T-cell (primary cell): ENCODE data around the gene GAPDHS. TPM values are rescaled to one million over a fixed set of nuclear protein-coding genes. Genes with fewer than 3 reads are reported as not detected.

Experiments used
- ATAC-seq, 4 experiments: fragments of 200-7000 bp in 3 of 4; fragments of 150-1000 bp in 1 of 4; cut with Tn5 transposase; replicated peaks in 1 of 4; 1 replicate in 3 of 4; 2 replicates in 1 of 4; pipeline ENCODE4 v1.10.0; 2021; ENCODE audit warnings: moderate library complexity in 3 of 4, mild to moderate bottlenecking in 2 of 4, moderate number of reproducible peaks in 1 of 4
- CTCF ChIA-PET, 2 donors: fragments of 300-600 bp; sonication (Branson Sonifier 250); formaldehyde crosslinking; loops; one replicate each; lab custom pipeline; 2022; ENCODE audit warnings: antibody characterized with exemption in 2 of 2; lab: Charles Lee
- POLR2A ChIA-PET, 2 donors: fragments of 300-600 bp; sonication (Branson Sonifier 250); formaldehyde crosslinking; loops; one replicate each; lab custom pipeline; 2022; ENCODE audit warnings: antibody characterized with exemption in 2 of 2; lab: Charles Lee
- DNase-seq, 35 experiments: peaks; one replicate each; pipeline versions ENCODE4 v3.0.0 to v3.0.0-alpha.2; 2013 to 2023
- H3K27ac ChIP-seq: one replicate; pipeline ENCODE4 v1.5.1; 2013; ENCODE audit warnings: low read length
- H3K27me3 ChIP-seq, 2 experiments: replicated peaks in 1 of 2; 1 replicate in 1 of 2; 2 replicates in 1 of 2; pipeline versions ENCODE4 v1.6.1 to v1.7.0; 2013; ENCODE audit warnings: low read length in 1 of 2, mixed read lengths in 1 of 2; ENCODE audit not compliant: control insufficient read depth in 2 of 2, insufficient read depth in 2 of 2; ENCODE audit errors: extremely low read depth in 1 of 2
- H3K36me3 ChIP-seq, 2 donors: 1 replicate in 1 of 2; 2 replicates in 1 of 2; pipeline versions ENCODE4 v1.6.1 to v1.7.0; 2013; ENCODE audit warnings: low read length in 1 of 2; ENCODE audit not compliant: control insufficient read depth in 2 of 2, insufficient read depth in 1 of 2; ENCODE audit errors: extremely low read depth in 1 of 2
- H3K4me1 ChIP-seq, 2 experiments: 1 replicate in 1 of 2; 2 replicates in 1 of 2; pipeline versions ENCODE4 v1.6.1 to v1.7.0; 2013; ENCODE audit warnings: low read length in 2 of 2, mixed read lengths in 1 of 2; ENCODE audit not compliant: insufficient read depth in 2 of 2, control insufficient read depth in 1 of 2; ENCODE audit errors: extremely low read depth in 1 of 2
- H3K4me3 ChIP-seq, 2 donors: 1 replicate in 1 of 2; 2 replicates in 1 of 2; pipeline versions ENCODE4 v1.5.1 to v1.7.0; 2013; ENCODE audit warnings: mild to moderate bottlenecking in 2 of 2, low read length in 1 of 2, moderate library complexity in 1 of 2; ENCODE audit not compliant: control insufficient read depth in 1 of 2; ENCODE audit errors: extremely low read depth in 1 of 2
- H3K9me3 ChIP-seq: 2 replicates; pipeline ENCODE4 v1.7.0; 2013
- H3K27ac Mint-ChIP-seq, 2 donors: one replicate each; pipeline ENCODE4 v1.8.0; 2020 to 2021; ENCODE audit warnings: mild to moderate bottlenecking in 2 of 2, mixed read lengths in 2 of 2
- H3K27me3 Mint-ChIP-seq, 2 donors: one replicate each; pipeline ENCODE4 v1.8.0; 2021 to 2022; ENCODE audit warnings: mixed read lengths in 2 of 2
- H3K36me3 Mint-ChIP-seq: one replicate; pipeline ENCODE4 v1.8.0; 2021; ENCODE audit warnings: mixed read lengths
- H3K4me1 Mint-ChIP-seq, 3 donors: one replicate each; pipeline ENCODE4 v1.8.0; 2020 to 2022; ENCODE audit warnings: mixed read lengths in 3 of 3, mild to moderate bottlenecking in 1 of 3
- H3K4me3 Mint-ChIP-seq, 3 donors: one replicate each; pipeline ENCODE4 v1.8.0; 2020 to 2022; ENCODE audit warnings: mild to moderate bottlenecking in 3 of 3, mixed read lengths in 3 of 3, moderate library complexity in 3 of 3
- H3K9me3 Mint-ChIP-seq, 3 donors: one replicate each; pipeline ENCODE4 v1.8.0; 2020 to 2022; ENCODE audit warnings: mixed read lengths in 3 of 3
- WGBS: methylation state at CpG from one replicate; pipeline ENCODE4 v1.1.5; 2013; ENCODE audit warnings: missing lambda C conversion rate; ENCODE audit not compliant: insufficient coverage; 5-methylcytosine and 5-hydroxymethylcytosine counted together
- total RNA-seq, 35 experiments: library from RNA in 6 of 35; stranded (reverse) in 6 of 35; fragments of 120-200 nt in 1 of 35; gene quantifications; one replicate each; pipeline versions ENCODE4 v1.2.1 to v1.2.4 and lab custom pipeline; 2013 to 2026

The GAPDHS gene
- total RNA-seq, 5 donors from 2014 or later (not counting 1 experiment from before 2014, with no cell fraction given) = not detected

DNA sequence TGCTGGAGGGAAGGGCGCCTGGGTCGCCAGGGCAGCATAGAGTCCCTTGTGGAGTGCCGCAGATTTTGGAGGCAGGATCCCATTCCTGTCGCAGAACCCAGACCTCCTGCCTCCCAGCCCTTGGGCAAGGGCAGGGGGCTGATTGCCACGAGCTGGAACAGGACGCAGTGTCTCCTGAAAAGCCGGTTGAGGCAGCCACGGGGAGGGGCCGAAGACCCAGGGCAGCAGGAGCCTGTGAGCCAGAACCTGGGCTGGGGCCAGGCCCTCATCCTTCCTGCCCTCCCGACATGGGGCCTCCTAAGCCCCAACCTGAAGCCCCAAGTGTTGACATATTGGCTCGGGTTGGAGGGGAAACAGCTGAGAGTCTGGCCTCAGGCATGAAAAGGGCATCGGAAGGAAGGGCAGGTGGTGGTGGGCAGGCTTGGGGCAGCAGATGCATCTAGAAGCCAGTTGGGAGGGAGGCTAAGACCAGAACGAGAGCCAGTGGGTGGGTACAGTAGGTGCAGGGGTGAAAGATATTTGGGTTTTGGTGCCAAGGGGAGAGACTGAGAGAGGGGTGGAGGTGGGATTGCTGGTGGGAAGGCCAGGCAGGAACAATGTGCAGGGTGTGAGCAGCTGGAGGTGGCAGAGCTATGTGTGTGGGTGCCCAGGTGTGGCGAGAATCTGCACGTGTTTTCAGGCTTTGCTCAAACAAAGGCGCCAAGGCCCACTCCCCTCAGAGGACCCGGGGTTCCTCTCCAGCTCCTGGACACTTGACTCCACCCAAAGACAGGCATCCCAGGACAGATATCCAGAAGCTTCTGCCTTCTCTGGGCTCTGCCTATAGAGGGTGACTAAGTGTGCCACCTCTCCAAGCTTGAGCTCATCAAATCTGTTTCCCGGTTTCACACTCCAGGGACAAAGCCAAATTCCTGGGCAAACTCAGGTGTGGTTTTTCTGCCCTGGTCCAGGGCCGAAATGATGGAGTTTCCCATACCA lies 3.7 kb upstream of the GAPDHS start:
- Histone ChIP-seq H3K36me3 (no peaks in the 10 kb centered on the region), H3K27ac (no peak overlapping the region), H3K4me3 (no peak overlapping the region), H3K4me1 (peaks cover 0 to 15% of the 10 kb centered on the region in 2 experiments), H3K27me3 (peaks cover 0 to 79% of the 10 kb centered on the region in 2 experiments), H3K9me3 (no peaks in the 10 kb centered on the region)
- DNase-seq (no peak), ATAC-seq (no peak)
- Mint-ChIP-seq H3K27ac (no peak overlapping the region), H3K27me3 (peaks cover 28 to 52% of the 10 kb centered on the region in 2 donors), H3K9me3 (no peaks in the 10 kb centered on the region), H3K36me3 (no peaks in the 10 kb centered on the region), H3K4me3 (no peak overlapping the region), H3K4me1 (peaks cover 11 to 14% (median 13%) of the 10 kb centered on the region in 3 donors)
- 41% methylated on average over 14 of the region's 19 CpGs for WGBS
- POLR2A ChIA-PET = no interaction called here
- CTCF ChIA-PET = no interaction called here

- peaks cover 28 to 49% of the 10 kb centered on the region in 2 donors for H3K27me3 Mint-ChIP-seq
- Histone ChIP-seq H3K4me3 (no peak overlapping the region), H3K36me3 (no peaks in the 10 kb centered on the region), H3K4me1 (peaks cover 0 to 15% of the 10 kb centered on the region in 2 experiments), H3K9me3 (no peaks in the 10 kb centered on the region), H3K27ac (no peak overlapping the region), H3K27me3 (peaks cover 0 to 67% of the 10 kb centered on the region in 2 experiments)
- DNase-seq (no peak), ATAC-seq (no peak)
- 55% methylated on average over 2 of the region's 6 CpGs for WGBS
- H3K4me3 Mint-ChIP-seq = peak overlapping the region in 1 of 3 donors; percentile 6
- ChIA-PET CTCF (no interaction called here), POLR2A (no interaction called here)
- H3K27ac Mint-ChIP-seq = no peak overlapping the region
- no peaks in the 10 kb centered on the region for H3K36me3 Mint-ChIP-seq
- peaks cover 14 to 15% (median 14%) of the 10 kb centered on the region in 3 donors for H3K4me1 Mint-ChIP-seq
- H3K9me3 Mint-ChIP-seq = no peaks in the 10 kb centered on the region
Observed at GRCh38 chr19:35531291-35531690, 2.0 kb upstream of the GAPDHS start.

GRCh38 chr19:35533822-35534392 lies 651 bp downstream of the GAPDHS start:
- H3K27ac Mint-ChIP-seq = peak overlapping the region in 1 of 2 donors; percentile 63
- Histone ChIP-seq H3K4me1 (peaks cover 0 to 15% of the 10 kb centered on the region in 2 experiments), H3K27ac (no peak overlapping the region), H3K9me3 (no peaks in the 10 kb centered on the region), H3K4me3 (peak overlapping the region; percentile 18 to 67), H3K36me3 (no peaks in the 10 kb centered on the region), H3K27me3 (peaks cover 0 to 44% of the 10 kb centered on the region in 2 experiments)
- WGBS = 4% methylated on average over 15 of the region's 30 CpGs
- no peaks in the 10 kb centered on the region for H3K9me3 Mint-ChIP-seq
- DNase-seq (peak in 32 of 35 experiments; percentile 17 to 66 (median 49)), ATAC-seq (peak; percentile 82 to 89 (median 84))
- ChIA-PET POLR2A (no interaction called here), CTCF (no interaction called here)
- H3K27me3 Mint-ChIP-seq = peaks cover 14 to 27% of the 10 kb centered on the region in 2 donors
- no peaks in the 10 kb centered on the region for H3K36me3 Mint-ChIP-seq
- peak overlapping the region; percentile 65 to 77 (median 73) for H3K4me3 Mint-ChIP-seq
- peaks cover 14 to 15% (median 14%) of the 10 kb centered on the region in 3 donors for H3K4me1 Mint-ChIP-seq

- Histone ChIP-seq H3K9me3 (no peaks in the 10 kb centered on the region), H3K27me3 (peaks cover 0 to 34% of the 10 kb centered on the region in 2 experiments), H3K4me3 (no peak overlapping the region), H3K4me1 (peaks cover 0 to 15% of the 10 kb centered on the region in 2 experiments), H3K36me3 (no peaks in the 10 kb centered on the region), H3K27ac (no peak overlapping the region)
- Mint-ChIP-seq H3K4me1 (peaks cover 14 to 16% (median 14%) of the 10 kb centered on the region in 3 donors), H3K27ac (peak overlapping the region in 1 of 2 donors; percentile 44), H3K36me3 (no peaks in the 10 kb centered on the region), H3K4me3 (peak overlapping the region in 1 of 3 donors; percentile 23), H3K27me3 (peaks cover 9 to 23% of the 10 kb centered on the region in 2 donors), H3K9me3 (no peaks in the 10 kb centered on the region)
- no peak for DNase-seq
- POLR2A ChIA-PET = no interaction called here
- no peak for ATAC-seq
- CTCF ChIA-PET = interaction anchor here in 1 of 2 donors (0.6 kb wide), 1 partner anchor 300 kb away, joined by 3 read pairs; no protein-coding TSS in a partner anchor
- 89% methylated on average over 6 of the region's 10 CpGs for WGBS
Observed at GRCh38 chr19:35534803-35535480, 1.7 kb downstream of the GAPDHS start.

DNA sequence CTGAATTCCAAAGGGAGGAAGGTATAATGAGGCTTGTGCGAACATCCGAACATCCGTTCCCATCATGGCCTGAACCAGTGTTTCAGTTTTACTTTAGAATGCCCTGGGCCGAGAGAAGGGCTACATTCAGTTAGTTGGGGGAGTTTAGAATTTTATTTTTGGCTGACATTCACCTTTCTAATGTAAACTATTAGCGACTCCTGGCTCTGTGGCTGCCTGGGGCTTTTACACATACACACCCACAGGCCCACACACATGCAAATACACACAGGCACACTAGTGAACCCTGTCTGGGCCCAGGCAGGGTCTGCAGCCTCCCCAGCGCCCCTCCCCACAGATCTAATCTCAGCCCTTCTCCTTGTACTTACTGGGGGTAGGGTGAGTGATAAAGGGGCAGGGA lies 6.1 kb downstream of the GAPDHS start:
- H3K27ac ChIP-seq = no peak overlapping the region
- H3K27ac Mint-ChIP-seq = no peak overlapping the region
- H3K4me3 Mint-ChIP-seq = no peak overlapping the region
- CTCF ChIA-PET = no interaction called here
- peaks cover 0 to 3% of the 10 kb centered on the region in 2 donors for H3K27me3 Mint-ChIP-seq
- no peak for DNase-seq
- H3K36me3 ChIP-seq = no peaks in the 10 kb centered on the region
- no peak overlapping the region for H3K4me3 ChIP-seq
- no CpG with 5 or more reads among the region's 6 CpGs for WGBS
- no peak for ATAC-seq
- POLR2A ChIA-PET = no interaction called here
- peaks cover under 1 to 10% (median 7%) of the 10 kb centered on the region in 3 donors for H3K4me1 Mint-ChIP-seq
- H3K9me3 ChIP-seq = no peaks in the 10 kb centered on the region
- H3K4me1 ChIP-seq = peaks cover 0 to 5% of the 10 kb centered on the region in 2 experiments
- no peaks in the 10 kb centered on the region for H3K36me3 Mint-ChIP-seq
- H3K27me3 ChIP-seq = peaks cover 0 to 3% of the 10 kb centered on the region in 2 experiments
- H3K9me3 Mint-ChIP-seq = no peaks in the 10 kb centered on the region

GRCh38 chr19:35539850-35540249 lies 6.6 kb downstream of the GAPDHS start:
- ChIA-PET POLR2A (no interaction called here), CTCF (no interaction called here)
- Histone ChIP-seq H3K36me3 (no peaks in the 10 kb centered on the region), H3K27me3 (no peaks in the 10 kb centered on the region), H3K4me3 (no peak overlapping the region), H3K27ac (no peak overlapping the region), H3K9me3 (no peaks in the 10 kb centered on the region), H3K4me1 (peaks cover 3 to 9% of the 10 kb centered on the region in 2 experiments)
- H3K27me3 Mint-ChIP-seq = peaks cover 0 to 2% of the 10 kb centered on the region in 2 donors
- H3K9me3 Mint-ChIP-seq = no peaks in the 10 kb centered on the region
- DNase-seq (no peak), ATAC-seq (no peak)
- H3K4me3 Mint-ChIP-seq = no peak overlapping the region
- 96% methylated on average over 11 of the region's 12 CpGs for WGBS
- H3K27ac Mint-ChIP-seq = no peak overlapping the region
- H3K36me3 Mint-ChIP-seq = no peaks in the 10 kb centered on the region
- peaks cover 6 to 14% (median 11%) of the 10 kb centered on the region in 3 donors for H3K4me1 Mint-ChIP-seq
